ENCODE measurements around the gene AMIGO3.
"Not testable (repeated sequence)": the region's sequence is repeated elsewhere in the genome, so short reads cannot be mapped to it uniquely, and the experiment has no call there.

AMIGO3 gene

DNA sequence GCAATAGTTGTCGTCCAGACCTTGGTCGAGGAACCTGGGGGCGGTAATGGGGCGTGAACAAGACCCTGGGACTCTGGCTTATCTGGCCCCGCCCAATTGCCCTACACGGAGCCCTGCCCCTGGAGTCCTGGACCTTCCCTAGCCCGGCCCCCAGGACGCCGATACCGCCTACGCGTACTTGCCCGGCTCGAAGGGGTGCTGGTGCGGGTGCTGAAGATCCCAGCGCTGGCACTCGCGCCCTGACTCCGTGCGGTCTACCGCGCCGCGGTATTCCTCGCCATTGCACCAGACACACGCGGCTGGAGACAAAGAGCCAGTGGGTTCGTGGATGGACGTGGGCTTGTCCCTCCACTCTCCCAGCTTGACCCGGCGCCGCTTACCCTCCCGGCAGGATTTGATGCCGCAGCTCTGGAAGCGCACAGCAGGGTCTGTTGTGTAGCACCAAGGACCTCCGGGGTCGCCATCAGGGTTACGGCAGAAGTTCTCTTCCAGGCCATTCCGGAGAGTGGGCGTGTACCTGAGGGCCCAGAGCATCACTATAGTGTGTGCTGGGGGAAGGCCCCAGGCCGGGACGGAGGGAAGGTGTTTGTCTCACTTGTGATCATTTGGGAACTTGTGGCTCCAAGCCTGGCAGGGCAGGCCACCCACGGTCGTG lies 32.6 kb downstream of the AMIGO3 start:
- DNase-seq = not testable (repeated sequence)

DNA sequence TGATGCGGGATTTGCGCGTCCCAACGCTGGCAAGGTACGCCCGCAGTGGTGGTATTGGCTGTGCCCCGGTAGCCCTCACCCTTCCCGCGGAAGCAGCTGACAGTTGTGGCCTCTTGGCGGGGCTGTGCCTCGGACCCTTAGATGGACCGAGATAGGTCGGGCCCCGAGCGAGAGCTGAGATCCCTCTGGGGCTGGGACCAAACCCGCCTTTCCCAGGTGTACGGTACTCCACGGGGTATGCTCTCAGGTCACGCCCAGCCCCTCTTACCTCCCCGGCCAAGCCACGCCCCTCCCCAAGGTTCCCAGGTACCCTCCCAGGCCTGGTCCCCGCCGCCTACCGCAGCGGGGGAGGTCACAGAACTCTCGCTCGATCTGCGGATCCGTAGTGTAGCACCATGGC lies 33.1 kb downstream of the AMIGO3 start:
- not testable (repeated sequence) for DNase-seq

DNA sequence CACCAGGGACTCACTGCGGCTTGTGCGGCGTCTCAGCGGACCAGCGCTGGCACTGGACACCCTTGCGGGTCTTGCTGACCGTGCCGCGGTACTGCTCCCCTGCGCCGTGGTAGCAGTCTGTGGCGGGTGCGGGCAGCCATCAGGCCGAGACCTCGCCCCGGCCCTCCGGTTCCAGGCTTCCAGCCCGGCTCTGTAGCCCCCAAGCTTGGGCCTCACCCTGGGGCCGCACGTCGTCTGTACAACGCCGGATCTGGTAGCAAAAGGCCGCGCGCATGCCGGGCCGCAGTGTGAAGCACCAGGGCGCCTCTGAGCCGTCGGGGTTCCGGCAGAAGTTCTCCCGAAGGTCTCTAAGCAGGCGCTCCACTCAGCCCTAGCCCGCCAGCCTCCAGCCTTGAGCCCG lies 33.6 kb downstream of the AMIGO3 start:
- DNase-seq = not testable (repeated sequence)

DNA sequence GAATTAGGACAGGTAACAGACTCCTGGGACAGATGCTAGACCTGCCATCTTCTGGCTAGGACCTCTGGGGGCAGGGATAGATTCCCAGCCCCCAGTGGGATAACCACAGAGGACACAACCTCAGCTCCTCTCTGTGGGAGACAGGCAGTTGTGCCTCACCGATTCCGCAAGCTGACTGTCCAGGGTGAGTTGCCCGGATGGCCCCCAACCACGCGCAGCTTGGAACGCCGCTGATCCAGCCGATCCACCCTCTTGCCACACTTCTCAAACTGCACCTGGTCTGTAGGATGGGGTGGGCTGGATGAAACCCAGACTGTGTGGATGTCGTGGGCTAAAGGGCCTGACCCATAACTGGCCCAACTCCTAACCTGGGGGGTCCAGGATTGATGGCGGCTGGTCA lies 34.4 kb downstream of the AMIGO3 start:
- not testable (repeated sequence) for DNase-seq

DNA sequence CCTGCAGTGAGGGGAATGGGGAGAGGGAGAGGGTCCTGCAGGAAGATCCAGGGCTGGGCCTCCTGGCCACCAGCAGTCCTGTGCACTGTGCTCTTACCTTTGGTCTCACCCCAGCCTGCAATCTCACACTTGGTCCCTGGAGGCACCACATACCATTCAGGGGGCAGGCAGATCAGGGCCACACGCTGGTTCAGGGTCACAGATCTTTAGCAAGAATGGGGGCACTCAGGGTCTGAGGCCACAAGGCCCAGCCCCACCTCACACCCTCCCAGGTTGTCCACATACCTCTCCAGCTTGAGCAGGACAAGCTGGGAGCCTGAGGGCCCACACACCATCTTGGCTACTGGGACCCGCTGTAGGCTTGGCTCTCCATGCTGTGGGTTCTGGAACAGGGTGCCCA lies 35.0 kb downstream of the AMIGO3 start:
- not testable (repeated sequence) for DNase-seq

DNA sequence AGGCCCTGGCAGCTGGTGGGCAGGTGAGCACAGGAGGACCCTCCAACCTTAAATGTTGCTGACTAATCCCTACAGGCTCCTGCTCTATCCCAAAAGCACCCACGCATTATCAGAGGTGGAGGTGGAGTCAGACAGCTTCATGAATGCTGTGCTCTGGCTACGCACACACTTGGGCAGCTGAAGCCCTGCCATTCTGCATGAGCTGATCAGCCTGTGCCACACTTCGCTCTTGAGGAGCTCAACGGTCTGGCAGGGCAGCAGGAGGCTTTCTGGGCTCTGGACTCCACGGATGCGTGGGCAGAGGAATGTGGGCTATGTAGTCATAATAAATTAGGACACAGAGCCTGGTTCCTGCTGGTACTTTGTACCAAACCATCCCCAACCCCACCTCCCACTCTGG lies 36.3 kb downstream of the AMIGO3 start:
- DNase-seq = no peak

DNA sequence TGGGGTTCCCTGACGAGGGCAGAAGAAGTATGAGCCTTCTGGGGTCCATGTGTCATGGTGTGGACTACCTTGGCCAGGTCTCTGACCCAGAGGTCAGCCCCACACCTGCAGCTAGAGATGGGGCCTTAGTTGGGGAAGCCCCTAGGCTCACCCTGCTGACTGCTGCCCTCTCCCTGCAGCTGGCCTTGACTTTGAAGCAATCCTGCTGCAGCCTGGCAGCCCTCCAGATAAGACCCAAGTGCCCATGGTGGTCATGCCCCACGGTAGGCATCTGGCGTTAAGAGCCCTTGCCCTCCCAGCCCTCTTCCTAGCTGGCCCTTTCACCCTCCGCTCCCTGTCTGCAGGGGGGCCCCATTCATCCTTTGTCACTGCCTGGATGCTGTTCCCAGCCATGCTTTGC lies 37.9 kb downstream of the AMIGO3 start:
- DNase-seq = no peak

DNA sequence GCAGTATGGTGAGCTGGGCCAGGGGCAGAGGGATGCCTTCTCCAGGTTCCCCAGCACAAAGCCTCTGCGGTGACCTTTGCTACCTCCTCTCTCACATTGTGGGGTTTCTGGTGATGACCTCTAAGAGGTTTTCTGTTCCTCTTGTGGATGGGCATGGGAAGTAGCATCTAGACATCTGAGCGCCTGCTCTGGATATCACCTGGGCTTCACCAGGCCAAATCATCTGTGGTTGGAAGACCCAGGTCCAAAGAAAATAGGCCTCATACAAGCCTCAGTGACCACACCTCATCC lies 38.3 kb downstream of the AMIGO3 start:
- DNase-seq = no peak

DNA sequence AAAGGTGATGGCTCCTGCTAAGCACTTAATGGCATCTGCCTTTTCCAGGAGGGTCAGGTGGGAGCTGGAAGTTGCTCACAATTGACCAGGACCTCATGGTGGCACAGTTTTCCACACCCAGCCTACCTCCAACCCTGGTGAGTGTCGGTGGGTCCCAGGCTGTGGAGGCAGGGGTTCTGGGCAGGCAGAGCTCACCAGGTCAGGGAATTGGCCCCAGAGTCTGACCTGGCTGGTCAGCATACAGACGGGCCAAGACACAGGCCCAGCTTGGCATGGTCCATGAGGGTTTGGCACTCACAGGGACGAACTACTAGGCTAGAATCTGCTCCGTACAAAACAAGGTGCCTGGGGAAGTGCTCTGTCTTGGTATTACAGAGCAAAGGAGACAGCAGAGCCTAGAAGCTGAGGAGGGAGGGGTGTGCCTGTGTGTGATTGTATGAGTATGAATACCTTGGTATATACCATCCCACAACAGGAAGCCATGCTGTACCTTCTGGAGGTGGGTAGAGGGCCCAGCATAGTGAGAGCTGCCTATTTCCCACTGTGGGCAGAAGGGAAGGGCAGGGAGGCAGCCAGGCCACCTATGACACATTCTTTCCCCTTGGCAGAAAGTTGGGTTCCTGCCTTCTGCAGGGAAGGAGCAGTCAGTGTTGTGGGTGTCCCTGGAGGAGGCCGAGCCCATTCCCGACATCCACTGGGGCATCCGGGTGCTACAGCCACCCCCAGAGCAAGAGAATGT lies 38.8 kb downstream of the AMIGO3 start:
- no peak for DNase-seq

DNA sequence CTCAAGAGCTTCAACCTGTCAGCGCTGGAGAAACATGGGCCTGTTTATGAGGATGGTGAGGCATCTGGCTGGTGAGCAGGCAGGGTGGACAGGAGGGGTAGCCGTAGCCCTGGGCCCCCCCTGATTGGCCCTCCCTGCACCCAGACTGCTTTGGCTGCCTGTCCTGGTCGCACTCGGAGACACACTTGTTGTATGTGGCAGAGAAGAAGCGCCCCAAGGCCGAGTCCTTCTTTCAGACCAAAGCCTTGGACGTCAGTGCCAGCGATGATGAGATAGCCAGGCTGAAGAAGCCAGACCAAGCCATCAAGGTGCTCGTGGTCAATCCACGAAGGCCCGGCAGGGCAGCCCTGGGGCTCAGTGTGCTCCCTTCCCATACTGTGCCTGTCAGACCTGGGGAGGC lies 43.6 kb downstream of the AMIGO3 start:
- no peak for DNase-seq

DNA sequence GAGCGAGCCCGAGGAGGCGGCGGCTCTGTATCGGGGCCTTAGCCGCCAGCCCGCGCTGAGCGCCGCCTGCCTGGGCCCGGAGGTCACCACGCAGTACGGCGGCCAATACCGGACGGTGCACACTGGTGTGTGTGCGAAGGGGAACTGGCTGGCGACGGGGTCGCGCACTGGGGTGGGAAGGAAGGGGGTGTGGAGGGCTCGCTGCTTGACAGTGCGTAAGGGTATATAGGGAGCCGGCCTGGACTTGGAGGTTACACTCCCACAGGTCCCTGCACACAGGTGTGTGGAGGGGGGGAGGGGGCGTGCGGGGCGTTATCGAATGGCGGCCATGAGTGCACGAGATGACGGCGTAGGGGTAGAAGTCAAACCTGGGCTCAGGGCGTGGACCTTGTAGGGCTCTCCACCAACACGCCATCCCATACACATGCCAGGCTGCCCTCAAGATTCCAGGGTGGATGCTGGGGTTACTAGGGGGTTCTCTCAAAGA lies 44.9 kb downstream of the AMIGO3 start:
- DNase-seq = no peak

DNA sequence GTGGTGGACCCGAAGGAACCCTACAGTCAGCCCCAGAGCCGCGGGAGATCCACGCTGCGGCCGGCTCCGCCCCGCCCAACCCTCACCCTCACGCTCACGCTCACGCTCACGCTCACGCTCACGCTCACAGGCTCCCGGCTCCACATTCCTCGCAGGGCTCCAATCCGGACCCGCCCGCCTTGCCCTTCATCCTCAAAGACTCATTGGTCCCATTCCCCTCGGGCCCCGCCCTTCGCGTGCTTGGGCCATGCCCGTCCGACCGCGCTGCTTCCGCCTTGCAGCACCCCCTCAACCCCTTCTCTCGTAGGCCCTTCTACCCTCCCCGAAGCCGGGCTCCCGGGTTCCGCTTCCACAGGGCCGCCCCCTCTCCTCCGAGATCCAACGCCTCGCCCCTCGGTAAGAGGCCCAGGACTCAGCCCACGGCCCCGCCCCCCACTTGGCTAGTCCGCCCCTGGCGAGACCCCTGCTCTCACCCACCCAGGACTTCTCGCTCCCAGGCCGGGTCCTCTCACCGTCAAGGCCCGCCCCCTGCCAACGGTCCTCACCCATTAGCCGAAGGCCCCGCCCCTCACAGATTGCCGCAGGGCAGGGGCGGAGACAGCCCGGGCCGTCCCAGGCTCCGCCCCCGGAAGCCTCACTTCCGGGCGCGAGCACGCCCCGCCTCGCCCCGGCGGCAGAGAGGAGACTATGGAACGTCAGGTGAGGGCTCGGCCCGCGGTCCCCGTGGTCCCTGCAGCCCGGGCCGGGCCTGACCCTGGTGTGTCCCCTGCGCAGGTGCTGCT lies 45.6 kb downstream of the AMIGO3 start, which contains the start of gene APEH:
APEH (plus strand) TSS at position 637 of the 782 bp plus-strand sequence; CDS start at position 688, 51 bp downstream.
- no peak for DNase-seq

DNA sequence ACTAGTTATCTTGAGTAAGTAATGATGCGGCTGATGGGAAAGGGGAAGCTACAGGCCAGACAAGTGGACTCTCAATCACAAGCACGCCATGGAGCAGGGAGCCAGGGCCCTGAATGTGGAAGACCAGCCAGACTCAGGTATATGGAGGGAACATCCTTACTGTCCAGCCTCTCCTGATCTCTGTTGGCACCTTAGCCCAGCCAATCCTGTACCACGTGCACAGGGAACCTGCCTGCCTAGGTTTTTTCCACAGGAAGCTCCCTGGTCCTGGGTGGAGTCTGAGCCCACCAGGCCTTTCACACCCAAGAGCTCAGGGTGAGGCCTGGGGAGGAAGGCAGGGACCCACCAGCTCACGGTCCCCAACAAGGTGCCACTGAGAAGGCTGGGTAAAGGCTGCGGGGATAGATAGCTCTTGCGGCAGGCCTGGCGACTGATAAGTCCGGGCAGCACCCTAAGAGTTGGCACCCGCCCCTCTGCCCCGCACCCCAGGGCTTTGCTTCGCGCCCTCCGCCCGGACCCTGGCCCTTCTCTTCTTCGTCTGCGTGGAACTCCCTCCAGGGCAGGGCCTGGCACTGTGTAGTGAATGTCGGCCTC lies 46.3 kb downstream of the AMIGO3 start:
- DNase-seq = no peak

DNA sequence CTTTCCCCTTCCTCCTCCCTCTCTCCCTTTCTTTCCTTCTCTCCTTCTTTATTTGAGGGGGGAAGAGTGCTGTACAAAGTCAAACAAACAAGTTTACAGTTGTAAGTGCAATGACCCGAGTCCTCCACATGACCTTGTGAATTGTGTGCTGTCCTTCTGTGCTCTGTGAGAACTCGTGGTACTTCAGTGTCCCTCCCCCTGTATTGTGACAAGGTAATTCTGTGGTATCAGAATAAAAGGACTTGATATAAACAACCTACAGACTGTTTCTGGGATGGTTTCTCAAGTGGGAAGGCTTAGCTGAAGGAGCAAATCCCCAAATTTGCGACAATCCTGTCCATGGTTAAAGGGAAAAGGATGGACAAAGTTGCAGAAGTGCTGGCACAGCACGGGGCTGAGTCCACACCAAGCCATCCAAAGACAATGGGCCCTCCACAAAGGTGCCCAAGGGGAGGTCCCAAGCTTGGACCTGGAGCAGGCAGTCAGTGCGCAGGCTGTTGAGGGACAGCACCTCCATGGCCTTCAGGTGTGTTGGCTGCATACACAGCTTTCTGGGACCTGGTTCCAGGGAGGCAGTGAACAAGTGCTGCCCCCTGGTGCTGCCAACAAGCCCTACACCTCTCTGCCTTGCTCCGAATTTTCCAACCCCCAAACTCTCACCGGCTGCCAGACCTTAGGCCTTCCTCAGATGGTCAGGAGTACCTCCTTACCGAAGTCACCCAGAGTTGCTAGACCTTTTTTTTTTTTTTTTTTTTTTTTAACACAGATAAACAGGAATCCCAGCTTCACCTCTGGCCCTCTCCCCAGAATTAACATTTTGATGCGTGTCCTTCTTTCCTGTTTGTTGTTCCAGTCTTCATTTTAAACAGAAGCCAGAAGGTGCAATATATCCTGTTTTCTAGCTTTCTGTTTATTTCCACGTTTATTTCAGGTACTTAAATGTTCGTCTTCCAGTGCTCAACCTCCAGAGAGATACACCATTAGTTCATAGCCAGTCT lies 47.9 kb downstream of the AMIGO3 start:
- no peak for DNase-seq

DNA sequence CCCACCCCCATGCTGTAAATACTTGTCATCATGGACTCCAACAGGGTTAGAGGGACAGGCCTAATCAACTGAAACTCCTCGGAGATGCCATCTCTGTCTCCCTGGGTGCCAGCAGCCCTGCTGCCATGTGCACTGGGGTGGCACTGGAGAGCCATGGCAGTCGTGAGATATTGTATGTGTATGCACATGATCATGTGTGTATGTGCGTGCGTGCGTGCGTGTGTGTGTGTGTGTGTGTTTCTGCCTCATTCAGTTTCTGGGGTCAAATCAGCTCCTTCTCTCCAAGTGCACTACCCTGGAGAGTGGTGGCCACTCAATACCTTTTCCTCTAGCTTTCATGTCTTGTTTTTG lies 48.6 kb downstream of the AMIGO3 start:
- DNase-seq = no peak

DNA sequence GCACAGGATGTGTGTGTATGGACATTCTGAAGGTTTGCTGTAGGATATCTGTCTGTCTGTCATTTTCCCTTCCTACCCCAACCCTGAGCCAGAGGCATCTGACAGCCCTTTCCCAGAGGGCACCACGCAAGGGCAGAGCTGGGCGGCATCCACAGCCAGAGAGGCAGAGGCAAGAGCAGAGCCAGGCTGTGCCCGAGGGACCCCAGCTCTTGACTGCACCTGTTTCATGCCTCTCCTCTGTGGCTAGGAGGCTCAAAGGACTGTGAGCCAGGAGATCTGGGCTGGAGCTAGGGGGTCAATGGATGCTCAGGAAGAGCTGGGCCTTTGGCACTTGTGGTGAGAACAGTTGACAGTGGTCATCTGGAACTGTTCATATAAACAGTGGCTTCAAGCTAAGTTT lies 50.1 kb downstream of the AMIGO3 start:
- no peak for DNase-seq

DNA sequence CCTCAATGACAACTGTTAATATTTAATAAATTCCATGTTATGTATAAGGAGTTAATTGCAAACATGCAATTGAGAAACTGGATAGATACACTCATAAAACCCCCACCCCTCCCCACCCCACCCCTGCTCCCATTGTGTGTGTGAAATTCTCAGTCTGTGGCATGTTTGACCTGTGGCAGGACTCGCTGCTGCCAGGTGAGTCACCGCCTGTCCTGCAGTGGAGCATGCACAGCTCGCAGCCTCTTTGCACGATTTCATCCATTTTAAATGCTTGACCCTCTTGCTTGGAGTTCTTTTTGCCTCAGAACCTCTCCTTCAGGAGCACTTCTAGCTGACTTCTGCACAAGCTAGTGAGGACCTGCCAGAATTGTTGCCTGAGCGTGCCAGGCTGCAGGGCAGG lies 50.6 kb downstream of the AMIGO3 start:
- DNase-seq = no peak

DNA sequence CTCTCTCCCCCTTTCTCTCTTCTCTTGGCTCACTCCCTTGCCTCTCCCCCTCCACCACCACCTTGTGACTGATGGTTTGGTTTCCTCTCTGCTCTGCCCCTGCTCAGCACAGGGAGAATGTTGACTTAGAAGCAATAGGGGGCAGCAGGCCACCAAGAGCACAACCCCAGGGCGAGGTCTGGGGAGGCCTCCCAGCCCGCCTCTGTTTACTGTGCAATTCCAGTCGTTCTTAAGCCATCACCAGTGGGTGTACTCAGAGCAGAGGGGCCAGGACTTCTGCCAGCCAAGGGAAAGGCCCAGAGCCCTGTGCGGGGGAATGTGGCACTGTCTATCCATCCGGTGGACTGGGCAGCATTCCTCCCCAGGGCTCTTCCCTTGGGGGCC lies 51.1 kb downstream of the AMIGO3 start:
- no peak for DNase-seq

DNA sequence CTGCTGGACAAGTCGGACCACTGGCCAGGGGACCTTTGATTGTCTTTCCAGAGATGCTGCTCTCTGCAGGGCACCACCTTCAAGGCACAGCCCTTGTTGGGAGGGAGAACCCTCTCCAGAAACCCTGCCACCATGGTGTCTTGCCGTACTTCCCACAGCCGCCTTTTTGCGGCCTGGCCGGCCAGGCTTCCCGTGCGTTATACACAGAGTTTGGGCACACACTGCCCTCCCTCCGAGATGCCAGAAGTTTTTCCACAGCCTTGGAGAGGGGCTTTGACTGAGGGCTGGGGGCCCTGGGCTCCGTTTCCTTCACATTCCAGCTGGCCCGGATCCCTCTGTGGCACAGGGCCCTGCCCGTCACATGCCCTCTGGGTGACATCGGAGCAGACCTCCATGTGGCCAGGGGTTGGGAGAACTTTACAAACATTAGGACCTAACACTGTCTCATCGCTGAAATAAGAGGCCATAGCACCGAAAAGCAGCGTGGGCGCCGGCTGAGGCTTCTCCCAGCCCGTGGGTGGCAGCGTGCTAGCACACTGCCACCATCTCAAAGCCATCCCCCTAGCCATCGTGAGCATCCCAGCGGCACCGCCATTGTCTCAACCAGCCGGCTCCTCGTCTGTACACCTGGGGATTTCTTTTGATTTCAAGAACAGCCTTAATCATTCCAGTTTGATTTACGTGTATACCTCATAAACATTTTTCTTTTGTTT lies 51.6 kb downstream of the AMIGO3 start:
- DNase-seq = no peak
